22Rv1 (cell line): ENCODE data around the gene HTT.

Experiments
- H3K27ac ChIP-seq: fragments of 450-650 bp; 2 replicates; pipeline ENCODE4 v1.5.1; 2017
- CTCF ChIP-seq: fragments of 450-650 bp; IDR thresholded peaks from 2 replicates; pipeline ENCODE4 v1.5.1; 2017; ENCODE audit warnings: mild to moderate bottlenecking
- ZFX ChIP-seq: fragments of 450-650 bp; IDR thresholded peaks from 2 replicates; pipeline ENCODE4 v1.6.1; 2017; ENCODE audit warnings: antibody characterized with exemption, borderline replicate concordance

The HTT gene

GRCh38 chr4:3074846-3075651, 568 bp downstream of the HTT start:
- TF ChIP-seq ZFX: no peak
- TF ChIP-seq CTCF: no peak
- peak overlapping the region; percentile 76 for H3K27ac ChIP-seq

- TF ChIP-seq CTCF (no peak), ZFX (no peak)
- peak overlapping the region; percentile 76 for H3K27ac ChIP-seq
Measured at GRCh38 chr4:3075652-3075981, 1.1 kb downstream of the HTT start.

GRCh38 chr4:3077796-3078195, 3.3 kb downstream of the HTT start:
- no peak overlapping the region for H3K27ac ChIP-seq
- TF ChIP-seq CTCF (no peak), ZFX (no peak)

GRCh38 chr4:3079694-3080123, 5.2 kb downstream of the HTT start:
- no peak for TF ChIP-seq ZFX

GRCh38 chr4:3082925-3083515, 8.5 kb downstream of the HTT start:
- no peak overlapping the region for H3K27ac ChIP-seq
- no peak for TF ChIP-seq CTCF
- no peak for TF ChIP-seq ZFX

More at GRCh38 chr4:3079694-3080123, 5.2 kb downstream of the HTT start:
- H3K27ac ChIP-seq: no peak overlapping the region

- TF ChIP-seq ZFX (no peak), CTCF (no peak)
- no peak overlapping the region for H3K27ac ChIP-seq
Measured at GRCh38 chr4:3083732-3084131, 9.3 kb downstream of the HTT start.

GRCh38 chr4:3085948-3086670, 11.6 kb downstream of the HTT start:
- no peak for TF ChIP-seq ZFX
- no peak overlapping the region for H3K27ac ChIP-seq
